GM21526 (cell line): ENCODE data around the gene UNC79.

Experiments
- ATAC-seq: cut with Tn5 transposase; IDR thresholded peaks from one replicate; pipeline ENCODE4 v1.9.1; 2021; ENCODE audit warnings: moderate library complexity; ENCODE audit not compliant: unreplicated experiment, low FRiP score

The UNC79 gene

DNA sequence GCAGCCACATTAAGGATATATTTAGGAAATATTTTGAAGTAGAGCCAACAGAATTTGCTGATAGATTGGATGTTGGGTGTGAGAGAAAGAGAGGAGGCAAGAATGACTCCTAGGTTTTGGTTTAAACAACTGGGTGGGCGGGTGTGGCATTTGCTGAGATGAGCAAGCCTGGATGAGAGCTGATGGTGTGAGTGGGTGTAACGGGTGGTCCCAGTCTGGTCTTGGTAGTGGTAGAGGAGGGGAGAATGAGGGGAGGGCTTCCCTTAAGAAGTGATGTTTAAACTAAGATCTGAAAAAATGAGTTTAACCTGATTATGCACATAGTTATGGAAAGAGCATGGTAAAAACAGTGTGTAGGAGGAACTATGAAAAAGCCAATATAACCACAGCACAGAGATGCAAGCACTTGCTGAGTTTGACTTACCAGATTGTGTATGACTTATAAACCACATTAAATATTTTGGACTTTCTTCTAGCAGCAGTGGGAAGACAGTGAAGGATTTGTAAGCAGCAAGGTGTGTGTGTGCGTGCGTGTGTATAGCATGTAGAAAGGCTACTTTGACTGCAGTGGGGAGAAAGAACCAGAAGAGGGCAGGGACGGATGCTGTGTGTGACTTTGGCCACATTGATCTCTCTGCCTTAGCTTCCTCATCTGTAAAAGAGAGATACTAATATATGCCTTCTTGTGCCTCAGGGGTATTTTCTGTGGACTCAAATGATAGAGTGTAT is 217.9 kb downstream of the UNC79 start:
- ATAC-seq = no peak

DNA sequence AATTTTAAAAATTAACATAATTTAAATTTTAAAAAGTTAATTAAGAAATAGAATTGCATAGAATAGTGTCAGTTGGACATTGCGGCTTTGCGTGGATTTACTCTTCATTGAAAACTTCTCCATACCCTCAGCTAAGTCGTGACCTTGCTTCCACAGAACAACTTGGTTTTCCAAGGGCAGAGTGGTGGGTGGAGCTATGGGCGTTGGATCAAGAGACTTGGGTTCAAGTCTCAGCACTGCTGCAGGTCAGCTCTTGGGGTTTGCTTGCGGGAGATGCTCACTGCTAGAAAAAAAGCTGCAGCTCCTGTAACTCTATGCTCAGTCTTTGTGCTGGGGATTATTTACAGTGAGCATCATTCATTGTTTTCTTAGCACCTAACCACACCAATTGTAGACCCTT is 223.9 kb downstream of the UNC79 start:
- ATAC-seq = no peak

DNA sequence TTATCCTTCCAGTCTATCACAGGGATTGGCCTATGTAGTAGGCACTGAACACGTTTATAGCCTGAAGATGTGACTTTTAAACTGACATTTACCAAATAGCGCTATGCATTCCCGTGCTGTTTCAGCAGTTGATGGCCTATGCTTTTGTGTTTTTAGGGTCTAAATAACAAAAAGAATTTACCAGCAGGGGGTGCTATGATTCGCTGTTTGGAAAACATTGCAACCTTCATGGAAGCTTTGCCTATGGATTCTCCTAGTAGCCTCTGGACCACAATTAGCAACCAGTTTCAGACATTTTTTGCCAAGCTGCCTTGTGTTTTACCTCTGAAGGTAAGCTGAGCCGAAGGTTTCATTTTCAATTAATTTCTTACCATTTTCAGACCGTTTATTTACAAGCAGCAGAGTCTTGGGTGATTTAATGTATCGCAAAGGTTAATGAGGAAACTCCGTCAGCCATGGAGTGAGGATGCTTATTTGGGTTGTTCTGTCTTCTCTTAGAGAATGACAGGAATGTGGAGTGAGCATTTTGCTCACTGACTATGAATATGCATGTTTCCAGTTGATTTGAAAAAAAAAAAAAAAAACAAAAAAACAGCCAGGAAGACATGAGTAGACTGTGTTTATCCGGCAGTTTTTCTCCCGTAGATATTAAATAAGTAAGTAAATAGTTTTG is 224.5 kb downstream of the UNC79 start:
- ATAC-seq = no peak

DNA sequence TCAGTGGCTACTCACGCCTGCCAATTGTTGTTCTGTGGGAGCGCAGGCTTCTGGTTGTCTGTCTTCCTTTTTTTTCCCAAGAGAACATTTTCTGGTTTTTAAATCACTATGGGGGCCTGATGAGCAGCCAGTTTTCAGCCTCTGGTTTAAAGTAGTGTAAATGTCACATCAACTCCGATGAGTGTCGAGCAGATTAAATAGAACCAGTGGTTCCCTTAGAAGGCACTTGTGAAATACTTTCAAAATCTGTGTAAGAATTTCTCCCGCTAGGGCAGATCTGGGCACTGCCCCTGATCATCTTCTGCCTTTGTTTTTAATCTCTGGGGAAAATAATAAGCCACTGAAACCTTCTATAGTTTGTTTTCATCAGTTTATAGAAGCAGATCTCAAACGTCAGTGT is 227.1 kb downstream of the UNC79 start:
- no peak for ATAC-seq

DNA sequence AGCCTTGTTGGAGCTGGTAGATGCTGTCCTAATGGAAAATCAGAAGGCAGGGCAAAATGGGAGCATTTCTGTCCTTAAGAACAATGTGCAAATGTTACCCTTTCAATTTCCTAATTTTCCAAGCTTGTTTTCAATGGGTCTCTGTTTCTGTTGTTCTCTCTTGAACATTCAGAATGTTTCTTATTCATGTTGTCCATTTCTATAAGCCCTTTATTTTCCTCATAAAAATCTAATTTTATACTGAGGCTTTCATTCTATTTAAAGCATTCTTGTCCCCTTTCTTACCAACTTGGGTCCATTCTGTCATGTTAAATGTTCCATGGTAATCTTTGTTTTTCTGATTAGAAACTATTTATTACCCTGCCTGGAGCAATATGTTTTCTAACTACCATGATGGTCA is 232.6 kb downstream of the UNC79 start:
- no peak for ATAC-seq

DNA sequence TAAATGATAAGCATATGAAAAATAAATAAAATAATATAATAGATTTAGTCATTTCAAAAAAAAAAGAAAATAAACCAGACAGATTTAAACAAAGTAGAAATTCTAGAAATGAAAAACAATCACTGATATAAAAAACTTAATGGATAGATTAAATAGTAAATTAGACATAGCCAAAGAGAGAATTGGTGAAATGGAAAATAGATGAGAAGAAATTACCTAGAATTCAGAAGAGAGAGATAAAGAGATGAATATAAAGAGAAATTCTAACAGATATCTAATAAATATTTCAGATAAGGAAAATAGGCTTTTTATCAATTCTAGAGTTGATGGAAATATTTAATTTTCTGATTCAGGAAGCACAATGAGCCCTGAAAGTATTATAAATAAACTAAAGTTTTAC is 234.4 kb downstream of the UNC79 start:
- ATAC-seq = no peak

DNA sequence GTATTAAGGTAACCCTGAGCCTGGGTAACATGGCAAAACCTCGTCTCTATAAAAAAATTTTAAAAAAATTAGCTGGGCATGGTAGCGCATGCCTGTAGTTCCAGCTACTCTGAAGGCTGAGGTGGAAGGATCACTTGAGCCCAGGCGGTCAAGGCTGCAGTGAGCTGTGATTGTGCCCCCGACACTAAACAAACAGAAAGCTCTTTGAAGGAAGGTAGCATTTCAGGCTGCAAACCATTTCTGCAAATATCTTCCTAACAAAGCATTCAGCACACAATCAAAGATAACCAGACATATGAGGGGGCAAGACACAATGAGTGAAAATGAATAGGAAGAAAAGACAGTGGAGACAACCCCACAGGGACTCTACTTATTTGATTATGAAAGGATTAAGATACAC is 238.9 kb downstream of the UNC79 start:
- ATAC-seq = no peak

DNA sequence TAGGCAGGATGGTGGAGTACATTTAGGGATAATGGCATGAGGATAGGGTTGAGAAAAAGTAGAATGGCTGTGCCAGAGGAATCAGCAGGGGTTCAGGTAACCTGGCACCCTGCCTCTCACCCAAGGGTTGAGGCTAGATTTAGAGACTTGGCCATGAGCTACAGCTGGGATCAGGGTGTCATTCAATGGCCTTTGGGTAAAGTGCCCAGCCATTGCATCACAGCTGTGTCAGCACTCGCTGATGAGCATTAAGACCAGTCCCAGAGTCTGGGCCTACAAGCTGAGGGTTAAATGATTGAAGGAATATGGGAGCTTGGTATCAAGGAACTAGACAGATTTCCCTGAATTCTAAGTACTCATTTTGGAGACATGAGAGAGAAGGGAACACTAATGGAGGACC is 243.6 kb downstream of the UNC79 start:
- ATAC-seq = no peak

DNA sequence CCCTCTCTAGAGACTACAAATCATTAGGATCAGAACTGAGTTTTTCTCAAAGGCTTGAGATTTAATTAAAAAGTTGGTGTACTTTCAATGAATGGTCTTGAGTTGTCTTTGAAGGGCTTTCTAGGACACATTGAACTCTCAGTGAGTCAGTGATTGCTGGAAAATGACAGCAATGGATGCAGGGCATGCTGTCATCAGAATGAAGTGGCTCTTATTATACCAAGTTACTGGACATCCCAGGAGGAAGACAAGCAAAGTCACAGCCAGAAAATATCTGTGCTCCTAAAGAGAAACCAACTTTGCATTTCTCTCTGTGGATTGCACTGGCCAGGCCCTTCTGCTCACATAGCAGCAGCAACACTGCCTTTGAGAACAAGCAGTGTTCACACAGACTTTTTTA is 244.9 kb downstream of the UNC79 start:
- no peak for ATAC-seq

DNA sequence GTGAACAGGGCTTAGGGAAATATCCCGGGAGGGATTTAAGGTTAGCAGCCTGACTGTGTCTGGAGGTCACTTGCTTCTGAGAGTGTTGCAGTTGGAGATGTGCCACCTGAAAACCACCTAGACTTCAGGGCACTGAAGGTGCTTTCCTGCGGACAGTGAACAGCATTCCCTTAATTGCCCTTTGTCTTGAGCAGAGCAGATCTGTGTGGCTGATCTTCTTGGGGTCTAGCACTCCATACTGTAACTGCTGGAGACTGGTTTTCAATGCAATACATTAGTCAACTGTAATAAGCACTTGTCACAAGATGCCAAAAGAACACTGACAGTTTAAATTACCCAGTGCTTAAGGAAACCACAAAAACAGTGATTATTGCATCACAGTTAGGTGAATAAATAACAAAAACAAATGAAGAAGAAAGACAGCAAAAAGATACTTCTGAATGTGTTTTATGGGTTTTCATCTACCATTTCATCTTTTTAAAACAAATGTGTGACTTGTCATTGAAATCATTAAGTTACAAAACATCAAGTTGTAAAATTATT is 245.7 kb downstream of the UNC79 start:
- no peak for ATAC-seq

DNA sequence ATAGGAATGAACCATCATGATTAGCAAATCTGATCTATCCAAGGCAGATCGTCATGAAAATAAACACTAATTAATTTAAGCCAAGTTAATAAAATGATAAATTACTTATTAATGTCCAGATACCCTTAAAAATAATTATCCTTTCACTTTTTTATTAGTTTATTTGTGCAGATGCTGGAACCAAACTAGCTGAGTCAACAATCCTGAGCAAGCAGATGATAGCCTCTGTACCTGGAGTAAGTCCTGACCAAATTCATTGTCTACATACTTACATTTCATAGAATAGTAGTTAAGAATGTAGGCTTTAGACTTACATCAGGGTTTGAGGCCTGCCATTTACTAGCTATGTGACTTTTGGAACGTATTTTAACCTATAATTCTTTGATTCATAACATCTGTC is 251.7 kb downstream of the UNC79 start:
- ATAC-seq = no peak

DNA sequence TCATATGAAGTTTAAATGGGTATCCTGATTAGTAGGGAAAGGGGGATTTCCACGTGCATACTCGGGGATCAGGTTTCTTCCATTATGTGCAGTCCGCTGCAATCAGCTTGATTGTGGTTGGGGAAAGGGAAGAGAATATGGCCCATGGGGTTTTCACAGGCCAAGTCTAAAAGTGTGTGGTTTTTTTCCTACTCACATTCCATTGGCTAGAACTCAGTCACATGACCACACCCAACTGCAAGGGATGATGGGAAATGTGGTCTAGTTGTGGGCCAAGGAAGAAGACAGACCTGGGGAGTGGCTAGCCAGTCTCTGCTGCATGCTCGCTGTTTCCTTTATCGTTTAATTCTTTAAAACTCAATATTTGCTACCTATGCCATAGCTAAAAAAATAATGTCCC is 252.5 kb downstream of the UNC79 start:
- ATAC-seq = no peak

DNA sequence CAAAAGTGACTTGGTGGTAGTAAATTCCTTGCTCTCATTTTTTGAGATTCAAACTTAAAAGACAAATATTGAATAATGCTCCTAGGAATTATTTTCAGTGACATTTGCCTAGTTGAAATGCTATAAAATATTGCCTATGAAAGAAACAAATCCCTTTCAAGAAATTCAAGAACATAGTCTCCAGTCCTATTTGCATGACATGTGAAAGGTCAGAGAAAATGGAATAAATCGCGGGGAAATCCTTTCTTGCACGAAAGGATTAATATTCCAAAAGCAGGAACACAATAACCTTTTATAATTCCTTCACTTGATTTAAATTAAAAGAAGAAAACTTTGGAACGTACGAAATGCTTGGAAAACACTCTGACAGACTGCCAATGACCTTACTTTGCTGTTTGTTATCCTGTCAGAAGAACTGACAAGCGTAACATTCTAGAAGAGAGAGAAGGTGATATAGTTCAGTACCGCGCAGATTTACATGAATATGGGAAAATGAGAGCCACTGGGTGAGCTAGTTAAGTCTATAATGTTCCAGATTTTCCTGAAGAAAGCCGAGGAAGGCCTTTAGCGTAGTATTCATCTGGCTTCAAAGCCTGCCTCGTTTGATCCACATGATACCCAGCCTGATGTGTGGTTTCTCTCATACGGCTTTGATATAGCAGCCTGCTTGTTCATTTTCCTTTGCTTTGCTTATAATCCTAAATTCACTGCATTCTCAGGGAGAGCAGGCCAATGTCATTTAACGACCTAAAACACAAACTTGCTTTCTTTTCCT is 254.6 kb downstream of the UNC79 start:
- no peak for ATAC-seq

DNA sequence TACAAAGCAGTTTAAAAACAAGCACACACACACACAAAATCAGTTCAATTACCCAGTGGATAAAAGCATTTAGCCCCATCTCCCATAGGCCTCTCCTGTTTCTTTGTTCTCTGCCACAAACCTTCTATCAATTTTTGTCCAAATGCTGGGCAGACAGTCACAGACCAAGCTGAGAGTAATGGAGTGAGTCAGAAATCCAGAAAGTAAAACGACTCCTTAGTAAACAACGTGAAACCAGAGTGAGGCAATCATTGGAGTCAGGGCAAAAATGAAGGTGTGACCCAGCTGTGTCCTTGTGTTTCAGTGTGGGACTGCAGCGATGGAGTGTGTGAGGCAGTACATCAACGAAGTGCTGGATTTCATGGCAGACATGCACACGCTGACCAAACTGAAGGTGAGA is 255.5 kb downstream of the UNC79 start:
- ATAC-seq = no peak

DNA sequence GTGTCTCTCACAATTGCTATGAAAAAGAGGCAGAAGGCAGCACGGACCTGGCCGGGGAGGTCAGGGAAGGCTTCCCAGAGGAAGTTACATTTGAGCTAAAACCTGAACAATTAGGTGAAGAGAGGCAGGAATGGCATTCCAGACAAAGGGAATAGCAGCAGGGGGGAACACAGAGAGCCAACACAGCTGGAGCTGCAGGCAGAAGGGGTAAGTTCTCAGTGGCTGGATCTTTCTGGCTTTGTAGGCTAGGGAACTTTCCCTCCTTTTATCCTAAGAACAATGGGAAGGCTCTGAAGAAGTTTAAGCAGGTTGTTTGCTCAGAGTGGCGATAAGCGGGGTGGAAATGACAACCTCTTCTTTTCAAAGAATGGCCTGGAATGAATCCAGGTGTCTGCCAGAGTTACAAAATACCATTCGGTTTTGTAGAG is 257.5 kb downstream of the UNC79 start:
- no peak for ATAC-seq

DNA sequence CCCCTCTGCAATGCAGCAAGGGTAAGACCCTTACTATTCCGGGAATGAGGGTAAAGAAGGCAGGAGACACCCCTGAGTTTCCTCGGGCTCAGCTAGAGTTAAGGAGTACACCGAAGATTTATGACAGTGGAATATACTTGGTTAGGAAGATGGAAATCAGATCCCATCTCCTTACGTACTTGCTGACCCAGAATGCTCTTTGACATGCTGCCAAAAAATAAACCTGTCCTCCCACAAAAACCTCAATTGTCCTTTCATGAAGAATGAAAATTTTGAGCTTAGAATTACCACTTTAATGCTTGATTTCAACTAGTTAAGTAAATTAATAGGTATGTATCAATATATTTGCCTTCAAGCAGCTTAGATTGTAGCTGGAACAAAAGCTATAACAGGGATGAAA is 258.1 kb downstream of the UNC79 start:
- no peak for ATAC-seq

DNA sequence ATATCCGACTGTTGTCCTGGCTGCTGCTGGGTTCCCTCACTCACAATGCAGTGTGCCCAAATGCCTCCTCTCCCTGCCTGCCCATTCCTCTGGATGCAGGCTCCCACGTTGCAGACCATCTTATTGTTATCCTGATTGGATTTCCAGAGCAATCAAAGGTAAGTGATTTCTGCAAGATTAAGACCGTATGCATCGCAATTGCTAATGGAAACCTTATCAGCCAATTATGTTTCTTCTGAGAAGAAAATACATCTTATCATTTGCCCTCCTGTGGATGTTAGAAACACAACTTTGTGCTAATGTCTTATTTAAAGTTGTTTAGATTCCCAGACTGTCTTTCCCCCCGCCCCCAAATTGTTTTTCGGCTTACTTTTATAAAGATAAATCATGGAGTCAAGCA is 259.4 kb downstream of the UNC79 start:
- ATAC-seq = no peak

DNA sequence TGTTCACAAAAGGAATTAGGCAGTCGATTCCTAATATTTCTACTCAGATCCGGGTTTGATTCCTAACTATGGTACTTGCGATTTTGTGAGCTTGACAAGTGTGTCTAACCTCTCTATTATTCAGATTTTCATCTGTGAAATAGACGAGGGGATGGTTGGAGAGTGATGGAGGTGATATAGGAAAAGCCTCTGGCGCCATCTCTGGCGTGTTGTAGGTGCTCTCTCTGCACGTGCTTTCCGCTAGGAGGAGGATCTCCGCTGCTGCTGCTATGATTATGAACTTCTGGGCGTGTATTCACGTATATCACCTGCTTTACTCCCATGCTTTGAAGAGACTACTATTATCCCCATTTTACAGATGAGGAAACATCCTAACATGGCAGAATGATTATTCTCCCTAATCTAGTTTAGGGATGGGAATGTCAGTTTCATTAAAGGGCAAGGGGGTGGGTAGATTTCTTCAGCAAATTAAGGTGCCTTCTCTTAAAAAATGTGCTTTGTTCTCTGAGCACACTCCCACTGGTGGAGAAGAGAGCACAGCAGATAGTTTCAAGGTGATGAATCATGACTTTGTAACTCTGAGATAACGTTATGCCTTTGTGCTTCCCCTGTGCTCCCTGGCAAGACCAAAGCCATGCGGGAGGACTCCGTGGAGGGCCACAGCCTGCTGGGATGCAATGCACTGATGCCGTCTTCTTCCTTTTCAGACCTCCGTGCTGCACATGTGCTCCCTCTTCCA is 260.5 kb downstream of the UNC79 start:
- no peak for ATAC-seq

DNA sequence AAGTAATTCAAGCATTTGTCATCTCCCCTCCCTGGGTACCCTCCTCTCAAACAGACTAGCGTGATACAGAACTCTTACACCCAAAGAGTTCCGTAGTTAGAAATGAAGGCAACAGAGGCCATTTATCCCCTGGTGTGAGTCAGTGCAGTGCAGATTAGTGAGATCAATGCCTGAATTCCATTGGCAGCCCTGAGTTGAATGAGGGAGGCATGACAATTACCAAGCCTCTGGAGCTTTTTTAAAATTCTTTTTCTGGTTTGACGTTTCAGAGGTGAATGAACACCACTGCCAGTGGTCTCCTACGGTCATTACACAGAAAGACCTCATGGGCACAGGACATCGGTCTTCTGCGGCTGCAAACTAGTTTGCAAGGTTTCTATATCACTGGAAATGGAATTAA is 263.2 kb downstream of the UNC79 start:
- no peak for ATAC-seq

DNA sequence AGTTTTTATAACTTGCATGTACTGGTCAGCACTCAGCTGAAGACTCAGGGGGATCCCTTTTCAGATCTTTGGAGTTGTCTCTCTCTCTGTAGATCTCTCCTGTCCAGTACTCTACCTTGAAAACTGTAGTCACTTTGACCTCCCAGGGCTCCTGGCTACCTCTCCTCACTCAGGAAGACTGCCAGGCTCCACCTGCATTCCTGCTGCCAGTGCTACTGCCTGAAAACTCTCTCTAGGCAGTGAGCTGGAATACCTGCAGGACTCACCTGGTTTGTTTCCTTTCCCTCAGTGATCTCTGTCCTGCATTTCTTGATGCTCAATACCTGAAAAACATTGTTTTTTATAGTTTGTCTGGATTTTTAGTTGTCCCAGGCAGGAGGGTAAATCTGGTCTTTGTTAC is 270.2 kb downstream of the UNC79 start:
- no peak for ATAC-seq

DNA sequence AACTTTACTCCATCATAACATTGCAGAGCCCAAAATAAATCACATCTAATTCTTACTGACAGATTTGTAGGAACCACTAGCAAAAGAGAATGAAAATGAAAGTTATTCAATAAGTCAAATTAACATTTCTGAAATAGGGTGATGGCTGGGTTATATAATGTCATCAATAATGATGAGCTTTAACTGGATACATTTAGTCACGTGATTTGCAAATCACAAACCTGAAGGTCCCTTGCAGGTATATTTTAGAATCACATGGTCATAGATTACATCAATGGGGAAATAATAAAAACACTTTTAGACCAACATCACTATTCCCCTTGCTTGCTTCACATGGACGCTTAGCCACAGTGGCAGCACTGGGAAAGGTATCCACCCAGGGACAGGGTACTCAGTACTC is 270.8 kb downstream of the UNC79 start:
- no peak for ATAC-seq
